Right cardiac atrium (tissue), 5 donors: ENCODE data around the gene TFAP2B. TPM values are rescaled to one million over a fixed set of nuclear protein-coding genes. Genes with fewer than 3 reads are reported as not detected.

ENCODE experiments used
- ATAC-seq, 2 donors: fragments of 200-7000 bp; cut with Tn5 transposase; one replicate each; pipeline versions ENCODE4 v1.8.0 to v1.9.1; 2020; ENCODE audit warnings: moderate library complexity in 2 of 2, mild to moderate bottlenecking in 1 of 2
- DNase-seq, 3 donors: peaks; one replicate each; pipeline ENCODE4 v3.0.0-alpha.2; 2020
- H3K27ac ChIP-seq: one replicate; pipeline ENCODE4 v1.5.1; 2013; ENCODE audit warnings: mild to moderate bottlenecking, low read length, control low read depth, moderate library complexity
- H3K27me3 ChIP-seq: one replicate; pipeline ENCODE4 v1.6.1; 2013; ENCODE audit not compliant: control insufficient read depth, insufficient read depth
- H3K4me1 ChIP-seq: one replicate; pipeline ENCODE4 v1.6.1; 2013; ENCODE audit warnings: low read length; ENCODE audit not compliant: control insufficient read depth, insufficient read depth
- H3K4me3 ChIP-seq: one replicate; pipeline ENCODE4 v1.5.1; 2013; ENCODE audit warnings: low read length, control low read depth
- H3K9me3 ChIP-seq: one replicate; pipeline ENCODE4 v1.6.1; 2013; ENCODE audit warnings: low read length; ENCODE audit not compliant: control insufficient read depth
- WGBS: extraction: QIAGEN DNeasy Blood & Tissue Kit; methylation state at CpG from one replicate; pipeline ENCODE4 v1.1.7; 2013; 5-methylcytosine and 5-hydroxymethylcytosine counted together
- intact Hi-C, 4 donors: fragments of 100-400 bp; cut with DNase I; formaldehyde crosslinking; loops; one replicate each; pipeline versions ENCODE4 v1.11.0 to v1.14.0; 2022 to 2023
- polyA plus RNA-seq: library from polyadenylated mRNA; stranded (reverse); fragments of 200-250 nt; gene quantifications from one replicate; pipeline ENCODE4 v1.2.3, GENCODE V29; 2013
- total RNA-seq, 4 donors: library from RNA; stranded (reverse); fragmentation: NEBNext Ultra II Directional; extraction: Animal tissue kit (Norgen Biotek cat#: 25700); gene quantifications; one replicate each; pipeline ENCODE4 v1.2.1, GENCODE V29; 2021
- donor health status: healthy with polysubstance abuse.
- donor health status: DM: no; HTN: yes; CAD: no.
- donor health status: DM: no; HTN: no; CAD: no.
- donor health status: DM: no; HTN: yes; CAD: no; lungs with severe emphysema.
- donor health status: DM: yes; HTN: yes; CAD: no.

The TFAP2B gene
- total and polyA plus RNA-seq, 5 donors: not detected

DNA sequence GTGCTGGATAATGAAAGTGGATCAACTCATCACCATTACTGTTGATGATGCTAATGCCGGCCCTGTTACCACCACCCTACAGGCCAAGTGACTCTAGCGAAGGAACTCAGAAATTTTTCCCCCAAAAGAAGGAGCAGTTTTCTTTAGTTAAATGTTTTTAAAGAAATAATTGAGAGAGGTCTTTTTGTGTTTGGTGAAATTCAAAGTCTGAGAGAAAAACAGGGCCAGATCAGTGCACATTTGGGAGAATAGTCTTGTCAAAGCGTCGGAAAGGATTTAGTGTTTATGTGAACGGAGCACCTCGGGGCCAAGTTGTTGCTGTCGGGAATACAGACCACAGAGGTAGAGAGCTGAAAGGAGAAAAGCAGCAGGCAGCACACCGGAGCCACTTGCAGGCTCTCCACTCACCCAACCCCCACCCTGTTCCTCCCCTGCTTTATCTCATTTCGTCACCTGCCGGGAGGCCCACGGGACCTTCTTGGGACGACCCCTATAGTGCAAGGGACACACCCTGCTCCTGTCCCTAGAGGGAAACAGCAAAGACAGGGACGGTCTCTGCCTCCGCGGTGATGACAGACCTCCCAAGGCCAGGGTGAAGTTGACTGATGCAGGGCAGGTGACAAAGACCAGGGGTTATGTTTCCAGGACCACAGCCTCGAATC, 6.8 kb downstream of the TFAP2B start:
- H3K9me3 ChIP-seq: no peaks in the 10 kb centered on the region
- DNase-seq: peak in 1 of 3 donors; percentile 22
- H3K4me3 ChIP-seq: no peak overlapping the region
- peaks cover 7% of the 10 kb centered on the region for H3K27me3 ChIP-seq
- no peak for ATAC-seq
- intact Hi-C loops: loop anchor here in 1 of 4 donors (10.0 kb wide), 1 partner anchor 1189 kb away; no protein-coding TSS in a partner anchor
- H3K4me1 ChIP-seq: no peaks in the 10 kb centered on the region
- 8% methylated on average over 16 of the region's 16 CpGs for whole genome bisulfite sequencing
- no peak overlapping the region for H3K27ac ChIP-seq

DNA sequence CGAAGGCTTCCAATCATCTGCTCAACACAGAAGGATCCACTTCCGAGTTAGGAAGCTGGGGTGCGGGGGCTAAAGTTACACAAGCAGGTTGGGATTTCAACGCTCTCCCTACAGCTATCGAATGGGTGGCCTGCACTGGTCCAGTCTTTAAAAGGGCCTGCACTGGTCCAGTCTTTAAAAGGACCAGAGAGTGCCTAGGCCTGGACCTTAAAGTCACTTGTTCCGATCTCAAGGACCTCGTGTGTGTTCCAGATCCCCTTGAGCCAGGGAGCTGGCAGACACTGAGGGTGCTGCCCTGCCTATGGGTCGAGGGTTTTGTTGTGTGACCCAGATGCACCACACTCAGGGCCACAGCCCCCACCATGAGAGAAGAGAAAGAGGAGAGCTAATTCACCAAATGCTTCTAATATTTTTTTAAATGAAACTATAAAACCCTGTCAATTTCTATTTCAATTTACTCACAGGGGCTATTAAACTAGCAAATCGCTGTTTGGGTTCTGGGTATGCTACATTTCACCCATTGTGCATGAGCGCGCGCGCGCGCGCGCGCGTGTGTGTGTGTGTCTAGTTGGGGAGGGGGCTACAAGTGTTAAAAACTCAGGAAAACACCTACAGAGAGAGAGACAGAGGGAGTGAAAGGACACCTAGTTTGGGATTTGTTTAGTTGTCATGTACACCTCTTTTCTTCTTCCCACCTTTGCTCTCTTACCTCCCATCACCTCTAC, 7.5 kb downstream of the TFAP2B start:
- ATAC-seq: no peak
- Histone ChIP-seq H3K27ac (no peak overlapping the region), H3K4me1 (no peaks in the 10 kb centered on the region), H3K9me3 (no peaks in the 10 kb centered on the region), H3K27me3 (peaks cover 7% of the 10 kb centered on the region), H3K4me3 (no peak overlapping the region)
- intact Hi-C loops: loop anchor here in 1 of 4 donors (10.0 kb wide), 1 partner anchor 1189 kb away; no protein-coding TSS in a partner anchor
- 8% methylated on average over 19 of the region's 19 CpGs for WGBS
- DNase-seq: no peak

DNA sequence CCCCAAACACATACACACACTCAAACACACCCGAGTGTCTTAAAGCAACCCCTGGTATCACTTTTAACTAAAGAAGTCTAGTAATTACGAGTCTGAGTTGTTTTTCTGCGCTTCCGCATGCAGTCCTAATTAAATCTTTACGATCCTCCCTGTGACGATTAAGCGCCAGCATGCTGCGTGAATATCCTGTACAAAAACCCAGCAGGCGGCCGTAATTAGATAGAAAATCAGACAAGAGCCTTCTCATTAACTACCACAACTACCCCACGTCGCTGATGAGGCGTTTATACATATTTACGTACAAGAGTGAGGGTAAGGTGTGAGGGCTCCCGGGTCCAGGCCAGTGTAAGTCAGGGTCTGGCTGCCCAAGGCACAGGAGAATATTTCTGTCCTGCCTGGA, 8.1 kb downstream of the TFAP2B start:
- H3K27me3 ChIP-seq: peaks cover 7% of the 10 kb centered on the region
- H3K4me3 ChIP-seq: no peak overlapping the region
- no peak for ATAC-seq
- DNase-seq: no peak
- intact Hi-C loops: loop anchor here in 1 of 4 donors (10.0 kb wide), 1 partner anchor 1188 kb away; no protein-coding TSS in a partner anchor
- no peaks in the 10 kb centered on the region for H3K4me1 ChIP-seq
- 7% methylated on average over 15 of the region's 15 CpGs for WGBS
- no peak overlapping the region for H3K27ac ChIP-seq
- H3K9me3 ChIP-seq: no peaks in the 10 kb centered on the region

DNA sequence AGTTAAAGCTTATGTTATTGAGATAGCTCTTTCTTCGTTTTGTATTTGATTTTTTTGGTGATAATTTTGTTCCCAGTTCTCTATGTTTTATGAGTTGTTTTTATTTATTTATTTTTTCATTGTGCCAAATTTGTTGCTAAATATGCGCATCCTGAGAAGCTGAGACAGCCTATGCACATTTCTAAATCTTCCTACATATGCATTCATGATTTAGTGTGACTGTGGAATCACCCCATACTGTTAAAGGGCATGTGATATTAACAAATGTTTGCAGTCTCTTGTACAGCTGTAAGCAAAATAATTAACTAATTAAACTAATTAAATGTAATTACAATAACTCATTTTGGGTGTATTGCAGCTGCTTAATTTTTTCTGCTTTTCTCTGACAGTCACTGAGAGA, 10.4 kb downstream of the TFAP2B start:
- WGBS: 13% methylated on average over 2 of the region's 2 CpGs
- Histone ChIP-seq H3K9me3 (no peaks in the 10 kb centered on the region), H3K4me1 (no peaks in the 10 kb centered on the region), H3K4me3 (no peak overlapping the region), H3K27me3 (peaks cover 14% of the 10 kb centered on the region), H3K27ac (no peak overlapping the region)
- intact Hi-C loops: loop anchor here in 1 of 4 donors (10.0 kb wide), 1 partner anchor 1186 kb away; no protein-coding TSS in a partner anchor
- DNase-seq (no peak), ATAC-seq (no peak)

DNA sequence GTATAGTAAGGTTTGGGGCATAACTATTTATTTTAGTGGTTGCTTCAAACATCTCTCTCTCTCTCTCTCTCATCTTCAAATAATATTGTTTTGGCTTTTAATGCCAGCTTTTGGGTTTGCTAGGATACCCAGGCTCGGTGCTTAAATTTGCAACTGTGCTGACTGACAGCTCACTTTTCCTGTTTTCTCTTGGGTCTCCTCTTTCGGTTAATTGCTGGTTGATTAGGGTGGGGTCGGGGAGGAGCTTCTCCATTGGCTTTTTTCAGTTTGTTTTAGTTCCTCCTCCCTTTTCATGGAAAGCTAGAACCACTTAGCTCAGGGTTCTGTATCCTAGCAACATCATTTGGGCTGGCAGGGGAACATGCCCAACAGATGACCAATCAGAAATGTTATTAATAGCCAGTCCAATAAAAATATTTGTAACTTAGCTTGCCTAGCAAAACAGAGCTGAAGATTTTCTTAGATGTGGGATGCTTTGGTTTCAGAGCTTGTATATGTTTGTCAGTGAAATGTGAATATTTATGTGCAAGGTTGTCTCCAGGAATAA, 11.3 kb downstream of the TFAP2B start:
- no peak for DNase-seq
- no peak overlapping the region for H3K4me3 ChIP-seq
- no peak for ATAC-seq
- WGBS: 2% methylated on average over 3 of the region's 3 CpGs
- no peaks in the 10 kb centered on the region for H3K9me3 ChIP-seq
- no peaks in the 10 kb centered on the region for H3K4me1 ChIP-seq
- no peak overlapping the region for H3K27ac ChIP-seq
- intact Hi-C loops: loop anchor here in 1 of 4 donors (10.0 kb wide), 1 partner anchor 1185 kb away; no protein-coding TSS in a partner anchor
- peaks cover 17% of the 10 kb centered on the region for H3K27me3 ChIP-seq

DNA sequence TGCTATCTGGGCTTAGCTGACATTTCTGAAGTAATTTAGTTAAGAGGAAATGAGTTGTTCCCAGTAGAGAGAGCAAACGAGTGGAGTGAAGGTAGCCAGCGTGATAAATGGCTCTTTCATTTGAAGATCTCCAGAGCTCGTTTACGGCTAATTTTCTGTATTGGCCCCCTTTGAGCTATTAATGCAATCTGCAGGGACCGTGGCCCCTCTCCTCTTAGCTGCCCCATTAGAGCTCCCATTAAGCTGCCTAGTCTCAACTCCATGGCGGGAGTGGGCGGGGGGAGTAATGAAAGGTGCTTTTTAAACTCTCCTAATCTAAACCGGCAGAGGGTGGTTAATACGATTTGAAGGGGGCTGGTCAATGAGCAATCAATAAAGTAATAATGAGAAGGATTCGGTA, 12.5 kb downstream of the TFAP2B start:
- DNase-seq: no peak
- H3K9me3 ChIP-seq: no peaks in the 10 kb centered on the region
- intact Hi-C loops: no loop called here
- no peak overlapping the region for H3K27ac ChIP-seq
- ATAC-seq: no peak
- H3K27me3 ChIP-seq: peaks cover 21% of the 10 kb centered on the region
- WGBS: 7% methylated on average over 10 of the region's 10 CpGs
- H3K4me3 ChIP-seq: no peak overlapping the region
- H3K4me1 ChIP-seq: no peaks in the 10 kb centered on the region

DNA sequence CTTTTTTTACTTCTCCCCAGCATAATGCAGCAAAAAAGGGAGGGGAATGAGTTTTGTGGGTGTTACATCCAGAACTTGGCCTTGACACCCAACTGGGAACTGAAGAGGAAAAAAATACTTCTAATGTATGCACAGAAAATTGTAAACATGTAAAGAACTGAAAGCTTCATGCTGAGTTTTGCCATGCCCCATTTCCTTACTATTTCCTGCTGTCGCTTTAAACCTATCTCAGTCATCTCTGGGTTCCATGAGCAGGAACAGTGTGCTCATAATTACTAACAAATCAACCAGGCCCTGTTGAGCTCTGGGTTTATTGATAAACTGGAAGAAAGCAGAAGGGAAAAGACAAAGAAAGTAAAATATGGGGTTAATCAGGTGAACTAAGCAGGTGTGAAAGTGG, 14.2 kb downstream of the TFAP2B start:
- no peak overlapping the region for H3K27ac ChIP-seq
- intact Hi-C loops: no loop called here
- DNase-seq (no peak), ATAC-seq (no peak)
- H3K9me3 ChIP-seq: no peaks in the 10 kb centered on the region
- H3K4me1 ChIP-seq: no peaks in the 10 kb centered on the region
- WGBS: 54% methylated on average over 1 of the region's 1 CpG
- no peak overlapping the region for H3K4me3 ChIP-seq
- H3K27me3 ChIP-seq: peaks cover 17% of the 10 kb centered on the region

DNA sequence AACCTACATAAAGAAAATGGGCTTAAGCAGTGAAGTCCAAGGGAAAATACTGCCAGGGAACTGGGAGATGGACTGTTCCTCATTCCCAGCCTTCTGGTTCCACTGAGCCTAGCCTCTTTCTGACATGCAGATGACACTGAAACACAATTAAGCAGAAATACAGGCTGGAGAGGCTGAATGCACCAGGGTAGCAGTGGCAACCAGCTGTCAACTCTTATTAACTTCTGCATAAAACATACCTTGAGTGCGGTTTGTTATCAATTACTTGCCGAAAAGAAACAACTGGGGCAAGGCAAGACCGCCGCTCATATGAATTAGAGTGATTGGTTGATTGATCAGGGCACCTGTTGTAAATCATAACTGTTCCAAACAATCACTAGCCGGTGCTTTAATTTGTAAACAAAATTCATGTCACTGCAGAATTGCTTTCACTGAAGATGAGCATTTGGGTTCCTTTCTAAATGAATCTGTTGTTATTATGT, 16.3 kb downstream of the TFAP2B start:
- Histone ChIP-seq H3K9me3 (no peaks in the 10 kb centered on the region), H3K27me3 (peaks cover 14% of the 10 kb centered on the region), H3K27ac (no peak overlapping the region), H3K4me3 (no peak overlapping the region), H3K4me1 (no peaks in the 10 kb centered on the region)
- 56% methylated on average over 5 of the region's 5 CpGs for WGBS
- ATAC-seq: no peak
- intact Hi-C loops: no loop called here
- no peak for DNase-seq

DNA sequence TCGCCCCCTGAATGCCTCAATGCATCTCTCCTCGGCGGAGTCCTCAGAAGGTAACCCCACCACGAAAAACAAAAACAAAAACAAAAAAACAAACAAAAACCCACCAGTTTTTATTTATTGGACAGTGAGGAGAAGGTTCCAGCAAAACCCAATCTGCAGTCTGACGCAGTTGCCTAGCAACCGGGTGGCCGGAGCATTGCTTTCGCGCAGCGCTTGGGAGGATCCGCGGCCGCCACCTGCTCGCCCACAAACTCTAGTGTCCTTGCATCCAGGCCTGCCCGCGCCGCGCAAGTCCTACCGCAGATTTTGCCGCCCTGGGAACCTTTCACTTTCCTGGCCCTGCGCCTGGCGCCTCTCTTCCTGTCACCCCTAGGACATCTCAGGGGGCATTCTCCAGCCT, 17.6 kb downstream of the TFAP2B start:
- ATAC-seq (no peak), DNase-seq (peak in 1 of 3 donors; percentile 28)
- no peaks in the 10 kb centered on the region for H3K9me3 ChIP-seq
- H3K27ac ChIP-seq: no peak overlapping the region
- 4% methylated on average over 22 of the region's 22 CpGs for WGBS
- H3K27me3 ChIP-seq: peaks cover 16% of the 10 kb centered on the region
- intact Hi-C loops: no loop called here
- no peak overlapping the region for H3K4me3 ChIP-seq
- no peaks in the 10 kb centered on the region for H3K4me1 ChIP-seq

DNA sequence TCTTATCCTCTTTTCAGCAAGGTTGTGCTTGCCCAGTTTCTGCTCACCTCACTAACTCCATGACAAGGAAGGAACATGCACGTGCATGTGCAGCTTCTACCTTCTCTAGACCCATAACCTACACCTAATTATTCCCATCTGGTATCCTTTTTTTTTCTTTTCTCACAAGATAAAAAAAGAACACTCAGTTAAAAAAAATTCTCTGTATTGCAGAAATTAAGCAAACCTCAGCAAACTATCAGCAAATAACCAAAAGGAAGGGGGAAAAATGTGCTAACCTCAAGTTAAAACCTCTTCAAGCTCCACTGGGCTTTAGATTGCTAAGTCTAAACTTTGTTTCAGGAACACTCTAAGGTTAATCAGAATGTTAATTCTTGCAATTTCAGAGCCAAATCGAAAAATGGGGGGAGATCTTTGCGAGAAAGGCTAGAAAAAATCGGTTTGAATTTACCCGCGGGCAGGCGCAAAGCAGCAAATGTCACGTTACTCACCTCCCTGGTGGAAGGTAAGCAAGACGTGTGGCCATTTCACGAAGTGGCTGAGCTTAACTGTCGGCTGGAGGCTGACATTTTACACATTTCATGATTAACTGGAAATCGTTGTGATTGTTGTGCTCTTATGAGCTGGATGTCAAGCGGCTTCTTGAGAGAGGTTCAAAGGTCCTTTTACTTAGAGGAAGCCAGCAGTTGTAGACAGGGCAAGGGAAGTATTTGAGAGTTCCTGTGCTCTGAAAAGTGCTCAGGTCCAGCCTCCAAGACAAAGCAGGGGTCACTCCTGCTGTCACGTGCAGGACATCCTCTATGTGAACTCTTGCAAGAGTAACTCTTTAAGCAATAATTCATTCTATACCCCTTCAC, 19.1 kb downstream of the TFAP2B start:
- ATAC-seq (no peak), DNase-seq (no peak)
- WGBS: 8% methylated on average over 14 of the region's 14 CpGs
- Histone ChIP-seq H3K4me1 (no peaks in the 10 kb centered on the region), H3K27me3 (peaks cover 16% of the 10 kb centered on the region), H3K9me3 (no peaks in the 10 kb centered on the region), H3K27ac (no peak overlapping the region), H3K4me3 (no peak overlapping the region)
- intact Hi-C loops: no loop called here
